ENCODE measurements around the gene GTF2A1. TPM values are rescaled to one million over a fixed set of nuclear protein-coding genes. Genes with fewer than 3 reads are reported as not detected.
"Not testable (repeated sequence)": the region's sequence is repeated elsewhere in the genome, so short reads cannot be mapped to it uniquely, and the experiment has no call there.

The GTF2A1 gene
- polyA plus RNA-seq, 3 donors from 2014 or later, result 10.5 to 26.3 (median 20.7) TPM

DNA sequence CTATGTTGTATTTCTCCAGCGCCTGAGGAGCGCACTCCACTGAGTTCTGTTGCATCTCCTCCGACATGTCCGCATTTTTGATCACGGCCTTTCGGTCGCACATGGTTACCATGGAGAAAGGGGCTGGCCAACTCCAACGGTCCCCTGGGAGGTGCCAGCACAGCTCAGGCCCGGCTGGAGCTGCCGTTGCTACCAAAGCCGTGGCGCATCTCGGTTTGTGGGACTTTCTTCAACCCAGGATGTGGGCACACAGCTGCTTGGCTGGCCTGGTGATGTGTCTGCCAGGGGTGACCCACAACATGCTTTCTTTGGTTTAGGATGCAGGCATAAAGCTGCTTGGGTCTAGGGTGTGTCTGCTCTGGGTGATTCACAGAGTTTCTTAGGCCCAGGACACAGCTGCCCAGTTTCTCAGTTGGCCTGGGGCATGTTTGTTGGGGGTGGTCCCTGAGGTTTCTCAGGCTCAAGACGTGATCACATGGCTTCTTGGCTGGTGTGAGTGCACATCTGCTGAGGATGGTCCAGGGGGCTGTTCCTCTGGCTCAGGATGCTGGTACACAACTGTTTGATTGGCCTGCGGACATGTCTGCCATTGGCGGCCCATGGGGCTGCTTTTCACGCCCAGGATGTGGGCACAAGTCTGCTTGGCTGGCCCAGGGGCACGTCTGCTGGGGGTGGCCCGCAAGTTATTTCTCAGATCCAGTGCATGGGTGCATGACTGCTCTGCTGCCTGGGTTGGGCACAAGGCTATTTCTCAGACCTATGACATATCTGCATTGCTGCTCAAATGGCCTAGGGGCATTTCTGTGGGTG, 25.9 kb upstream of the GTF2A1 start:
- peaks cover 2 to 10% (median 8%) of the 10 kb centered on the region in 6 donors for H3K9me3 Mint-ChIP-seq
- no peak overlapping the region for H3K27ac Mint-ChIP-seq
- H3K27me3 Mint-ChIP-seq (ENCODE audit: low read depth in 3 of 3), result peaks cover 7 to 11% (median 11%) of the 10 kb centered on the region in 3 donors
- H3K36me3 Mint-ChIP-seq, result peaks cover 0 to 6% (median 0%) of the 10 kb centered on the region in 3 donors
- DNase-seq, result no peak
- H3K4me3 Mint-ChIP-seq, result no peak overlapping the region
- no peaks in the 10 kb centered on the region for H3K4me1 Mint-ChIP-seq

DNA sequence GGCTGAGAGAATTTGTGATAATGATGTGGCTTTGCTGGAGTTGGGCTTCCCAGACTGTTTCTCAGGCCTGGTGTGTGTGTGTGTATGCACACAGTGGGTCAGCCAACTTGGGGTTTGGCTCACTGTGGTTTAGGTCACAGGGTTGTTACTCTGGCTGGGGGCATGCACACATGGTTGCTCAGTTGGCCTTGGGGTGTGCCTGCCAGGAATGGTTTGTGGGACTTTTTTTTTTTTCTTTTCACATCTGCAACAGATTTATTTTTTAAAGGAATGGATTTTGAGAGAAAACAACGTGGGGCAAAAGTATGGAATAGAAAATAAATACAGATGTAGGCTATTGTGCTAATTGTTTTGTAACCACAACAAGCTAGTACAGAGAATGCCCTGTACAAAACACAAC, 25.0 kb upstream of the GTF2A1 start:
- Mint-ChIP-seq H3K4me1 (no peaks in the 10 kb centered on the region), H3K36me3 (peaks cover 0 to 6% (median 0%) of the 10 kb centered on the region in 3 donors), H3K9me3 (peaks cover 2 to 12% (median 8%) of the 10 kb centered on the region in 6 donors), H3K27ac (no peak overlapping the region), H3K27me3 (ENCODE audit: low read depth in 3 of 3) (peaks cover 7 to 11% (median 9%) of the 10 kb centered on the region in 3 donors), H3K4me3 (no peak overlapping the region)
- no peak for DNase-seq

DNA sequence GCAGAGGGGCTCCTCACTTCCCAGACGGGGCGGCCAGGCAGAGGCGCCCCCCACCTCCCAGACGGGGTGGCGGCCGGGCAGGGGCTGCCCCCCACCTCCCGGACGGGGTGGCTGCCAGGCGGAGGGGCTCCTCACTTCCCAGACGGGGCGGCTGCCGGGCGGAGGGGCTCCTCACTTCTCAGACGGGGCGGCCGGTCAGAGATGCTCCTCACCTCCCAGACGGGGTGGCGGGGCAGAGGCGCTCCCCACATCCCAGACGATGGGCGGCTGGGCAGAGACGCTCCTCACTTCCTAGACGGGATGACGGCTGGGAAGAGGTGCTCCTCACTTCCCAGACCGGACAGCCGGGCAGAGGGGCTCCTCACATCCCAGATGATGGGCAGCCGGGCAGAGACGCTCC, 23.7 kb upstream of the GTF2A1 start:
- Mint-ChIP-seq H3K27me3 (ENCODE audit: low read depth in 3 of 3) (peaks cover 6 to 11% (median 9%) of the 10 kb centered on the region in 3 donors), H3K9me3 (peaks cover 2 to 12% (median 8%) of the 10 kb centered on the region in 6 donors)
- H3K36me3 Mint-ChIP-seq, H3K4me3 Mint-ChIP-seq, H3K27ac Mint-ChIP-seq, H3K4me1 Mint-ChIP-seq, DNase-seq: not testable (repeated sequence)

DNA sequence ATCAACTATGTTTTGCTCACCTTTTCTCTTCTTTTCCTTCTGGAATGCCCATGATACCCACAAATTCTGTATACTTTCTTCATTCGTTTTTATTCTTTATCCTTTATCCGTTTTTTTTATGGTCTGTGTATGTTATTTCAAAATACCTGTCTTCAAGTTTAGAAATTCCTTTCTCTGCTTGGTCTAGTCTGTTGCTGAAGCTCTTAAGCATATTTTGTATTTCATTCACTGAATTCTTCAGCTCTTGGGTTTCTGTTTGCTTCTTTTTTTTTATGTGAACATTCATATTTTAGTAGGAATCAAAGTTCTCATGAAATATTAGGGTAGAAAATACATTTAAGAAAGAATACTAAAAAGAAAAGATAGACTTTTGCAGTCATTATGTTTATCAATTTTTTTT, 22.7 kb upstream of the GTF2A1 start:
- no peak for DNase-seq
- Mint-ChIP-seq H3K27me3 (ENCODE audit: low read depth in 3 of 3) (peaks cover 7 to 11% (median 9%) of the 10 kb centered on the region in 3 donors), H3K36me3 (peaks cover 0 to 6% (median 0%) of the 10 kb centered on the region in 3 donors), H3K4me3 (no peak overlapping the region), H3K9me3 (peaks cover 2 to 12% (median 8%) of the 10 kb centered on the region in 6 donors), H3K4me1 (no peaks in the 10 kb centered on the region), H3K27ac (no peak overlapping the region)

DNA sequence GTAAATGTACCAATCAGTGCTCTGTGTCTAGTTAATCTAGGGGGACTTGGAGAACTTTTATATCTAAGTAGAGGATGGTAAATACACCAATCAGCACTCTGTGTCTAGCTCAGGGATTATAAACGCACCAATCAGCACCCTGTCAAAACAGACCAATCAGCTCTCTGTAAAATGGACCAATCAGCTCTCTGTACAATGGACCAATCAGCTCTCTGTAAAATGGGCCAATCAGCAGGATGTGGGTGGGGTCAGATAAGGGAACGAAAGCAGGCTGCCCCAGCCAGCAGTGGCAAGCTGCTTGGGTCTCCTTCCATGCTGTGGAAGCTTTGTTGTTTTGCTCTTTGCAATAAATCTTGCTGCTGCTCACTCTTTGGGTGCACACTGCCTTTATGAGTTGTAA, 16.1 kb upstream of the GTF2A1 start:
- not testable (repeated sequence) for H3K27me3 Mint-ChIP-seq (ENCODE audit: low read depth in 3 of 3); H3K27ac Mint-ChIP-seq; H3K4me3 Mint-ChIP-seq; H3K4me1 Mint-ChIP-seq; DNase-seq; H3K9me3 Mint-ChIP-seq; H3K36me3 Mint-ChIP-seq

DNA sequence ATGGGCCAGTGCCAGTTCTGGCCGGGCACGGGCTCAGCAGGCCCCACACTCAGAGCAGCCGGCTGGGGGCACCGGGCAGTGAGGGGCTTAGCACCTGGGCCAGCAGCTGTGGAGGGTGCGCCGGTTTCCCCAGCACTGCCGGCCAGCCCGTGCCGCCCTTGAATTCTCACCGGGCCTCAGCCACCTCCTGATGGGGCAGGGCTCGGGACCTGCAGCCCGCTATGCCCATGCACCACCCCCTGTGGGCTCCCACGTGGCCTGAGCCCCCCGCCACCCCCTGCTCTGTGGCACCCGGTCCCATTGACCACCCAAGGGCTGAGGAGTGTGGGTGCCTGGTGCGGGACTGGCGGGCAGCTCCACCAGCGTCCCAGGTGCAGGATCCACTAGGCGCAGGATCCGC, 15.4 kb upstream of the GTF2A1 start:
- no peak overlapping the region for H3K4me3 Mint-ChIP-seq
- peaks cover 2 to 4% (median 2%) of the 10 kb centered on the region in 3 donors for H3K27me3 Mint-ChIP-seq (ENCODE audit: low read depth in 3 of 3)
- no peak for DNase-seq
- H3K36me3 Mint-ChIP-seq, result no peaks in the 10 kb centered on the region
- no peak overlapping the region for H3K27ac Mint-ChIP-seq
- no peaks in the 10 kb centered on the region for H3K4me1 Mint-ChIP-seq
- H3K9me3 Mint-ChIP-seq, result peaks cover 0 to 4% (median 0%) of the 10 kb centered on the region in 6 donors

DNA sequence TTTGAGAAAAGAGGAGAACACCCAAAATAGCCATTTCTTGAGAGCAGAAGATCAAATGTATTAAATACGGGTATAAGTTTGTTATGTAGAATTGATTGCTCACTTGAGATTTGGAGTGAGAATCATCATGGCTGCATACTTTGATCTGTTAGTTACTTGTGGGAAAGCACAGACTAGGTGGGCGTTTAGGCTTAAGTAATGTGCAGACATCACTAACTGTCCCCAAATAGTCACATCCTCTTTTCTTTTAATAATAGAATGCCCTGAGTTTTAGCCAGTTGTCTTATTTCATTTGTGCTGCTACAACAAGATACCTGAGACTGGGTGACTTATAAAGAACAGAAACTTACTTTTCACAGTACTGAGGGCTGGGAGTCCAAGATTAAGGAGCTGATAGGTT, 14.3 kb upstream of the GTF2A1 start:
- Mint-ChIP-seq H3K9me3 (peaks cover 0 to 4% (median 0%) of the 10 kb centered on the region in 6 donors), H3K27ac (no peak overlapping the region), H3K27me3 (ENCODE audit: low read depth in 3 of 3) (peaks cover 2 to 4% (median 2%) of the 10 kb centered on the region in 3 donors), H3K4me1 (no peaks in the 10 kb centered on the region), H3K4me3 (no peak overlapping the region), H3K36me3 (no peaks in the 10 kb centered on the region)
- no peak for DNase-seq

DNA sequence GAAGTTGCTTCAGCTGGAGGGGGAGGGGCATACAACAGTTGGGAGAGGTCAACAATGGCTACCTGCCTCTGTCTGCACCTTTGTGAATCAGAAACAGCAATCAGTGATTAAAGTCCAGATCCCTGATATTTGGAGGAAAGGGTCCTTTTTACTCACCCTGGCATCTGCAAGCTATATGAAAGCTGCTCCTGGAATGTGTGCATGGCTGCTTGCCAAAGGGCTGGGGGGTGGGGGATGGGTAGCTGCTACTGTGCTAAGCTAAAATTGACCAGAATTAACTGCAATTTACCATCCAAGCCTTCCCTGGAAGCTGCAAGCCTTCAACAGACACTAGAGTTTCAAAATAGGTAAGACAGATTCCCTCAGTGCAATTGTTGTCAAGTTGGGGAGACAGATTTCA, 13.5 kb upstream of the GTF2A1 start:
- H3K4me3 Mint-ChIP-seq, result no peak overlapping the region
- H3K9me3 Mint-ChIP-seq, result peaks cover 0 to 4% (median 0%) of the 10 kb centered on the region in 6 donors
- no peak for DNase-seq
- no peaks in the 10 kb centered on the region for H3K4me1 Mint-ChIP-seq
- H3K36me3 Mint-ChIP-seq, result no peaks in the 10 kb centered on the region
- no peak overlapping the region for H3K27ac Mint-ChIP-seq
- peaks cover 0 to 4% (median 2%) of the 10 kb centered on the region in 3 donors for H3K27me3 Mint-ChIP-seq (ENCODE audit: low read depth in 3 of 3)

DNA sequence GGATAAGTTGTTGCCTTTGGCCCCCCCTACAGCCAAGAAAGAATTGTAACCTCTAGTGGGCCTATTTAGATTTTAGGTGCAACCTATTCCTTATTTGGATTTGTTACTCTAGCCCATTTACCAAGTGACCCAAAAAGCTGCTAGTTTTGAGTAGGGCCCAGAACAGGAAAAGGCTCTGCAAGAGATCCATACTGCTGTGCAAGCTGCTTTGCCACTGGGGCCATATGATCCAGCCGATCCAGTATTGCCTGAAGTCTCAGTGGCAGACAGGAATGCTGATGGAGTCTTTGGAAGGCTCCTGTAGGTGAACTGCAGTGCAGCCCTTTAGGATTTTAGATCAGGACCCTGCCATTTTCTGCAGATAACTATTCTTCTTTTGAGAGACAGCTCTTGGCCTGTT, 12.9 kb upstream of the GTF2A1 start:
- DNase-seq, result no peak
- H3K4me1 Mint-ChIP-seq, result no peaks in the 10 kb centered on the region
- no peak overlapping the region for H3K27ac Mint-ChIP-seq
- H3K9me3 Mint-ChIP-seq, result peaks cover 0 to 4% (median 0%) of the 10 kb centered on the region in 6 donors
- peaks cover 2 to 4% (median 2%) of the 10 kb centered on the region in 3 donors for H3K27me3 Mint-ChIP-seq (ENCODE audit: low read depth in 3 of 3)
- H3K36me3 Mint-ChIP-seq, result no peaks in the 10 kb centered on the region
- H3K4me3 Mint-ChIP-seq, result no peak overlapping the region

DNA sequence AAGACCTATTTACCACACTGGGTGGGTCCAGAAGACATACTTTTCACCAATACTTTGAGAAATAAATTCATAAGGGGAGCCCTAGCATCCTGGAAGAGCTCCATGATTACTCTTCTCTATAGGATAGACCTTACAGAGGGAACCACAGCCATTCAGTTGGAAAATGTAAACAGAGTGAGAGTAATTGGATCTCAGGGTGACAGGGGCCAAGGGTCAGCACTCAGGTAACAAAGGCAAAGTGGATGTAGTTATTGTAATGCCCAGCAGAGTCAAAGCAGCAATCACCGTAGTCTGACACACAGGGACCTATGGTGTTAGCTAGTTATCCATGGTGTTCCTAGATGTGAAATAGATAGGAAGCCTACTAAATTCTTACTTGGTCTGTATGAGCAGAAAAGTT, 10.8 kb upstream of the GTF2A1 start:
- H3K27ac Mint-ChIP-seq, result no peak overlapping the region
- H3K27me3 Mint-ChIP-seq (ENCODE audit: low read depth in 3 of 3), result peaks cover 0 to 2% (median 0%) of the 10 kb centered on the region in 3 donors
- H3K4me3 Mint-ChIP-seq, result no peak overlapping the region
- H3K4me1 Mint-ChIP-seq, result no peaks in the 10 kb centered on the region
- no peaks in the 10 kb centered on the region for H3K36me3 Mint-ChIP-seq
- DNase-seq, result no peak
- peaks cover 0 to 2% (median 0%) of the 10 kb centered on the region in 6 donors for H3K9me3 Mint-ChIP-seq

DNA sequence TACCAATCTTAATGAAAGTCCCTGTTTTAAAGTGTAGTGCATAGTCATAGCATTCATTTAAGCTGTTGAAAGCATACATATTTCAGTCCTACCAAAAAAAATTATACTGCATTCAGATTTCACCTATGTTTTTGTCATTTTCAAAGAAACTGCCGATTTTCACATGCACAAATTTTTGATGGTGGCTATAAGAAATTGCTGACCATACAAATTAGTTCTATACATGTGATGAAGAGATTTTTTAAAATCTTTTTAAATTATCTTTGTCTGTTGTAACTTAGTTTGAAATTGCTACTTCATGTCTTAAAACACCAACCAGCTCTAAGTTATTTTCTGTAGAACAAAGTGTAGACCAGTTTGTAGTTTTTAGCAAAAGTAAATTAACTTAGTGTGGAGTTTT, 3.5 kb upstream of the GTF2A1 start:
- H3K4me1 Mint-ChIP-seq, result peaks cover 12 to 18% of the 10 kb centered on the region in 2 donors
- no peaks in the 10 kb centered on the region for H3K36me3 Mint-ChIP-seq
- DNase-seq, result no peak
- peaks cover 0 to 3% (median 0%) of the 10 kb centered on the region in 6 donors for H3K9me3 Mint-ChIP-seq
- no peak overlapping the region for H3K27ac Mint-ChIP-seq
- H3K4me3 Mint-ChIP-seq, result no peak overlapping the region
- H3K27me3 Mint-ChIP-seq (ENCODE audit: low read depth in 3 of 3), result peaks cover 19 to 24% (median 22%) of the 10 kb centered on the region in 3 donors

DNA sequence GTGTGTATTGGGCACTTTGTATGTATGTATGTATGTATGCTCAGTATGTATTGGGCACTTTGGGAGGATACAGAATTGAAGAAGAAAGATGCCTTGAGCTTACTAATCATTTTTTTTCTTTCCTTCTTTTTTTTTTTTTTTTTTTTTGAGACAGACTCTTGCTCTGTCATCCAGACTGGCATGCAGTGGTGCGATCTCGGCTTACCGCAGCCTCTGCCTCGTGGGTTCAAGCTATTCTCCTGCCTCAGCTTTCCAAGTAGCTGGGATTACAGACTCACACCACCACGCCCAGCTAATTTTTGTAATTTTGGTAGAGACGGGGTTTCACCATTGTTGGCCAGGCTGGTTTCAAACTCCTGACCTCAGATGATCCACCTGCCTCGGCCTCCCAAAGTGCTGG, 3.0 kb upstream of the GTF2A1 start:
- H3K27ac Mint-ChIP-seq, result peak overlapping the region in 1 of 6 donors; percentile 58
- not testable (repeated sequence) for H3K36me3 Mint-ChIP-seq, H3K9me3 Mint-ChIP-seq, H3K4me3 Mint-ChIP-seq, DNase-seq
- H3K27me3 Mint-ChIP-seq (ENCODE audit: low read depth in 3 of 3), result peaks cover 22 to 25% (median 23%) of the 10 kb centered on the region in 3 donors
- H3K4me1 Mint-ChIP-seq, result peaks cover 17 to 23% of the 10 kb centered on the region in 2 donors

DNA sequence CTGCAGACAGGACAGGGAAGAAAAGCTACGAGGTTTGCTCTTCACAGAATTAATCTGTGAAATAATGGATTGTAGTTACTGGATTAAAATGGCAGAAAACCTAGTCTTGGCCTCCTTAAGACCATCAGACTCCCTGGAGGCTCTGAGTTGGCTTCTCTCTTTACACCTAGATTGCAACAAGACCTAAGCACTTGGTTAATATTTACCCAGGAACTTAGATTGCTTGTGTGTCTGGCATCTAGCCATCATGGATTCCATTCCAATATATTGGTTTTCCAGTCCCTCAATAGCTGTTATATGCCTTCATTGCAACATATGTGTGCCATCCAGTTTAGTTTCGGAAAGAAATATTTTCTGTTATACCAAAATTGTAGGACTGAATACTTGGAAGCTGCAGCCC, 1.9 kb upstream of the GTF2A1 start:
- Mint-ChIP-seq H3K27me3 (ENCODE audit: low read depth in 3 of 3) (peaks cover 22 to 25% (median 23%) of the 10 kb centered on the region in 3 donors), H3K36me3 (no peaks in the 10 kb centered on the region), H3K4me3 (peak overlapping the region in 2 of 5 donors; percentile 18 to 25), H3K27ac (peak overlapping the region in 3 of 6 donors; percentile 39 to 99 (median 79)), H3K9me3 (peaks cover 0 to 3% (median 0%) of the 10 kb centered on the region in 6 donors), H3K4me1 (peaks cover 24 to 34% of the 10 kb centered on the region in 2 donors)
- DNase-seq, result no peak

DNA sequence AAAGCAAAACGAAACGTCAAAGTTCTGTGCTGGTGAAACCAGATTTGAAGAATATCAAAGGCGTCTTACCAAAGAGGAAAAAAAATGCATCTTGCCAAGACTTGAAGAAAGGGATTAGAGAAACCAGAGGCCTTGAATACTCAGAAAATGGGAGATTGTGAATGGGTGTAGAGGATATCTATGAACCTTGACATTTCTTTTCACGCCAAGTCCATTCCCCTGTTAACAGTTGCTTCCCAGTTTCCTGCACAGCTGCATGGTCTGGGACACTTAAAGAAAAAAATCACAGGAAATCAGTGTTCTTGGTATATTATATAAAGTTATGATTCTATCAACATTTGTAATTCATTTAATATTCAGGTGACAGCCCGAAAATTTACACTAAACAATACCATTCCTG, 1.4 kb upstream of the GTF2A1 start:
- Mint-ChIP-seq H3K9me3 (peaks cover 0 to 3% (median 0%) of the 10 kb centered on the region in 6 donors), H3K4me3 (peak overlapping the region; percentile 92 to 99 (median 93)), H3K36me3 (no peaks in the 10 kb centered on the region), H3K27ac (peak overlapping the region; percentile 98 to 99 (median 99)), H3K27me3 (ENCODE audit: low read depth in 3 of 3) (peaks cover 22 to 25% (median 23%) of the 10 kb centered on the region in 3 donors), H3K4me1 (peaks cover 29 to 39% of the 10 kb centered on the region in 2 donors)
- no peak for DNase-seq

All from immature natural killer cell (primary cell).